HepG2 (cell line): ENCODE measurements around the gene CTNNA2. TPM values are rescaled to one million over a fixed set of nuclear protein-coding genes. Genes with fewer than 3 reads are reported as not detected.

Experiments
- ATAC-seq: fragments of 200-7000 bp; cut with Tn5 transposase; 3 replicates; pipeline ENCODE4 v1.9.1; 2020; ENCODE audit warnings: mild to moderate bottlenecking, moderate library complexity
- BruUV-seq: library from RNA; stranded (reverse); fragments of 400-500 nt; replicated peaks from 2 replicates; lab custom pipeline; 2021; lab: Mats Ljungman, UMichigan
- CTCF ChIA-PET: fragments of 300-600 bp; formaldehyde crosslinking; extraction: SDS; loops from one replicate; lab custom pipeline; 2021; ENCODE audit warnings: low total read pairs, inconsistent platforms, low intra/inter-chr PET ratio; lab: Yijun Ruan, JAX
- POLR2A ChIA-PET: fragments of 350-600 bp; sonication (Branson Sonifier 250); formaldehyde crosslinking; loops from one replicate; lab custom pipeline; 2020; ENCODE audit warnings: antibody characterized with exemption, inconsistent platforms; lab: Yijun Ruan, JAX
- DNase-seq: peaks from one replicate; pipeline ENCODE4 v3.0.0-alpha.2; 2015; ENCODE audit warnings: low spot score
- FAIRE-seq: peaks from 3 replicates; lab custom pipeline; 2011; peaks lifted over from hg19 to GRCh38; lab: Jason Lieb, UNC
- H2AFZ ChIP-seq: one replicate; pipeline ENCODE4 v1.6.1; 2011; ENCODE audit warnings: low read length, inconsistent platforms
- H3K27ac ChIP-seq: fragments of 300-600 bp; 3 replicates; pipeline ENCODE4 v1.8.0; 2011; ENCODE audit warnings: mixed run types, mild to moderate bottlenecking, mixed read lengths, low read length, inconsistent platforms; ENCODE audit not compliant: insufficient read depth; ENCODE audit errors: extremely low read length
- H3K27me3 ChIP-seq, 2 experiments: fragments of 200-600 bp in 1 of 2; 2 replicates in 1 of 2; 3 replicates in 1 of 2; pipeline versions ENCODE4 v1.6.0 to v1.8.0; 2011; ENCODE audit warnings: low read length in 2 of 2, mild to moderate bottlenecking in 2 of 2, moderate library complexity in 2 of 2, inconsistent platforms in 1 of 2; ENCODE audit not compliant: insufficient read depth in 2 of 2, control insufficient read depth in 1 of 2
- H3K36me3 ChIP-seq, 2 experiments: fragments of 200-600 bp in 1 of 2; replicated peaks in 1 of 2; 2 replicates in 1 of 2; 3 replicates in 1 of 2; pipeline versions ENCODE4 v1.5.1 to v1.8.0; 2011; ENCODE audit warnings: low read length in 2 of 2, inconsistent platforms in 1 of 2; ENCODE audit not compliant: insufficient read depth in 2 of 2, control insufficient read depth in 1 of 2
- H3K4me1 ChIP-seq: 2 replicates; pipeline ENCODE4 v1.5.1; 2012; ENCODE audit warnings: low read length, inconsistent platforms; ENCODE audit not compliant: insufficient read depth
- H3K4me2 ChIP-seq: 2 replicates; pipeline ENCODE4 v1.6.0; 2011; ENCODE audit warnings: low read depth, low read length, inconsistent platforms
- H3K4me3 ChIP-seq, 3 experiments: fragments of 200-600 bp in 1 of 3; sonication (generic), shearing (Covaris generic) in 1 of 3; replicated peaks in 1 of 3; 2 replicates each; pipeline ENCODE4 v1.5.1; 2011 to 2016; ENCODE audit warnings: low read length in 3 of 3, inconsistent platforms in 2 of 3, low read depth in 2 of 3, mild to moderate bottlenecking in 2 of 3, control low read depth in 1 of 3, mixed read lengths in 1 of 3; ENCODE audit not compliant: insufficient read depth in 1 of 3
- H3K79me2 ChIP-seq: one replicate; pipeline ENCODE4 v1.6.1; 2011; ENCODE audit warnings: low read length, inconsistent platforms; ENCODE audit not compliant: insufficient read depth
- H3K9ac ChIP-seq: 2 replicates; pipeline ENCODE4 v1.6.0; 2011; ENCODE audit warnings: mild to moderate bottlenecking, low read depth, low read length, inconsistent platforms; ENCODE audit not compliant: insufficient read depth
- H3K9me3 ChIP-seq: 2 replicates; pipeline ENCODE4 v1.5.1; 2012; ENCODE audit warnings: mild to moderate bottlenecking, low read length
- H4K20me1 ChIP-seq: 2 replicates; pipeline ENCODE4 v1.6.0; 2011; ENCODE audit warnings: inconsistent platforms, mild to moderate bottlenecking, low read length, moderate library complexity; ENCODE audit not compliant: insufficient read depth
- ASH2L ChIP-seq: fragments of 300-600, 200-600 bp; sonication (generic); IDR thresholded peaks from 2 replicates; pipeline ENCODE4 v1.7.0; 2017; ENCODE audit warnings: low read depth, mild to moderate bottlenecking, moderate library complexity, mixed read lengths, low read length; ENCODE audit not compliant: insufficient read length
- GABPB1 ChIP-seq: IDR thresholded peaks from 2 replicates; pipeline ENCODE4 v1.6.1; 2016; ENCODE audit warnings: mild to moderate bottlenecking, missing genetic modification reagents, moderate library complexity, missing compliant biosample characterization
- JDP2 ChIP-seq: sonication (generic); formaldehyde crosslinking; IDR thresholded peaks from 2 replicates; pipeline ENCODE4 v1.8.1; 2022; ENCODE audit warnings: missing genetic modification reagents, borderline replicate concordance
- KLF11 ChIP-seq: IDR thresholded peaks from 2 replicates; pipeline ENCODE4 v1.6.1; 2016; ENCODE audit warnings: missing compliant biosample characterization
- MEF2D ChIP-seq: sonication (generic); formaldehyde crosslinking; IDR thresholded peaks from 2 replicates; pipeline ENCODE4 v1.5.1; 2020; ENCODE audit warnings: mild to moderate bottlenecking, missing genetic modification reagents
- MXD1 ChIP-seq: sonication (generic); formaldehyde crosslinking; IDR thresholded peaks from 2 replicates; pipeline ENCODE4 v1.4.0; 2020; ENCODE audit warnings: mild to moderate bottlenecking, missing genetic modification reagents
- PRDM4 ChIP-seq: sonication (generic); formaldehyde crosslinking; IDR thresholded peaks from 2 replicates; pipeline ENCODE4 v1.9.0; 2021; ENCODE audit warnings: missing genetic modification reagents, borderline replicate concordance
- SALL1 ChIP-seq: sonication (generic); formaldehyde crosslinking; IDR thresholded peaks from 2 replicates; pipeline ENCODE4 v1.8.0; 2022; ENCODE audit warnings: mild to moderate bottlenecking, missing genetic modification reagents
- SRSF4 ChIP-seq: fragments of 200-400 bp; formaldehyde crosslinking; IDR thresholded peaks from one replicate; pipeline ENCODE4 v1.6.1; 2018; ENCODE audit warnings: mild to moderate bottlenecking, low read depth, low read length, moderate library complexity; ENCODE audit not compliant: poor library complexity, severe bottlenecking
- TFDP2 ChIP-seq: sonication (generic); formaldehyde crosslinking; IDR thresholded peaks from 2 replicates; pipeline ENCODE4 v1.4.0; 2020; ENCODE audit warnings: missing genetic modification reagents
- ZBTB37 ChIP-seq: sonication (generic); formaldehyde crosslinking; IDR thresholded peaks from 2 replicates; pipeline ENCODE4 v1.4.0; 2020; ENCODE audit warnings: mild to moderate bottlenecking, missing genetic modification reagents
- ZFP36L2 ChIP-seq: sonication (generic); formaldehyde crosslinking; IDR thresholded peaks from 2 replicates; pipeline ENCODE4 v1.4.0; 2020; ENCODE audit warnings: missing genetic modification reagents
- ZNF337 ChIP-seq: sonication (generic); formaldehyde crosslinking; IDR thresholded peaks from 2 replicates; pipeline ENCODE4 v1.5.1; 2020; ENCODE audit warnings: missing genetic modification reagents, low read depth, mild to moderate bottlenecking, borderline replicate concordance
- ZNF451 ChIP-seq: sonication (generic); formaldehyde crosslinking; IDR thresholded peaks from 2 replicates; pipeline ENCODE4 v1.5.0; 2020; ENCODE audit warnings: mild to moderate bottlenecking, missing genetic modification reagents
- ZNF678 ChIP-seq: sonication (generic); formaldehyde crosslinking; IDR thresholded peaks from 2 replicates; pipeline ENCODE4 v1.4.0; 2020; ENCODE audit warnings: mild to moderate bottlenecking, missing genetic modification reagents
- WGBS: methylation state at CpG from one replicate; pipeline ENCODE4 v1.1.6; 2017; ENCODE audit warnings: low lambda C conversion rate; 5-methylcytosine and 5-hydroxymethylcytosine counted together
- in situ Hi-C: cut with HindIII; loops from 2 replicates; pipeline ENCODE4 v1.10.0; 2017; ENCODE audit warnings: low pct_unique_long_range_greater_than_20kb; ENCODE audit not compliant: extremely low pct_ligation_motif_present
- intact Hi-C: fragments of 100-400 bp; cut with micrococcal nuclease; formaldehyde crosslinking; loops from one replicate; pipeline ENCODE4 v1.10.0; 2022; ENCODE audit not compliant: unreplicated experiment
- polyA plus RNA-seq, 8 experiments: library from polyadenylated mRNA; depleted of rRNA in 3 of 8; stranded (reverse) in 7 of 8; unstranded in 1 of 8; fragments of >200 nt; fragmentation: Illumina TruSeq in 4 of 8; extraction: Trizol in 4 of 8; gene quantifications; 2 replicates each; pipeline versions ENCODE4 v1.2.1 to v1.2.3, GENCODE V29; 2011 to 2016; ENCODE audit warnings: low read depth in 4 of 8, missing spikeins in 1 of 8, mixed read lengths in 1 of 8; ENCODE audit not compliant: insufficient read depth in 1 of 8
- total RNA-seq, 5 experiments: library from RNA; depleted of rRNA; stranded (reverse); fragments of >200 nt; fragmentation: Illumina TruSeq; extraction: Trizol; gene quantifications; 2 replicates each; pipeline ENCODE4 v1.2.3, GENCODE V29; 2016; ENCODE audit warnings: low read depth in 1 of 5

The CTNNA2 gene
- total and polyA plus RNA-seq, 2 of the 13 experiments (the other 11 are each of a cell fraction or from before 2014, with no cell fraction given) = not detected

GRCh38 chr2:79935046-79935732 is 422.3 kb downstream of the CTNNA2 start (continued):
- TF ChIP-seq ZBTB37 (CRISPR knock-in tag) = no peak
- TF ChIP-seq ZNF451 = no peak
- TF ChIP-seq MEF2D = no peak
- TF ChIP-seq JDP2 (CRISPR knock-in tag) = no peak
- TF ChIP-seq ZNF337 = no peak

GRCh38 chr2:79935771-79936657 is 423.2 kb downstream of the CTNNA2 start:
- H3K27me3 ChIP-seq = no peaks in the 10 kb centered on the region
- intact Hi-C loops = loop anchor here (1.0 kb wide), 1 partner anchor 46 kb away; no protein-coding TSS in a partner anchor
- peaks cover 4% of the 10 kb centered on the region; the same call in 1 of the 2 replicates for H3K4me1 ChIP-seq
- DNase-seq (peak; percentile 67), FAIRE-seq (peak; percentile 64), ATAC-seq (peak; percentile 98)
- no peak overlapping the region for H2AFZ ChIP-seq
- no peaks in the 10 kb centered on the region for H4K20me1 ChIP-seq
- no peaks in the 10 kb centered on the region for H3K79me2 ChIP-seq
- H3K4me3 ChIP-seq = no peak overlapping the region
- no peaks in the 10 kb centered on the region for H3K9me3 ChIP-seq
- no TSS peak for BruUV-seq
- POLR2A ChIA-PET = no interaction called here
- H3K27ac ChIP-seq = no peak overlapping the region
- H3K9ac ChIP-seq = no peak overlapping the region
- in situ Hi-C loops = no loop called here
- CTCF ChIA-PET = no interaction called here
- no peak overlapping the region; the same call in 1 of the 2 replicates for H3K4me2 ChIP-seq
- 2% methylated on average over 9 of the region's 9 CpGs for WGBS
- H3K36me3 ChIP-seq = no peaks in the 10 kb centered on the region
- TF ChIP-seq SALL1 (no peak), GABPB1 (0 out of 2 replicates have a peak, but pooled peaks have one; percentile 8), PRDM4 (CRISPR knock-in tag) (no peak), SRSF4 (no peak), ZNF678 (CRISPR knock-in tag) (no peak), ASH2L (no peak), TFDP2 (CRISPR knock-in tag) (no peak), KLF11 (CRISPR knock-in tag) (no peak), MXD1 (CRISPR knock-in tag) (no peak), ZFP36L2 (no peak)
